ENCODE data around the gene GARIN1A.

Gene GARIN1A

DNA sequence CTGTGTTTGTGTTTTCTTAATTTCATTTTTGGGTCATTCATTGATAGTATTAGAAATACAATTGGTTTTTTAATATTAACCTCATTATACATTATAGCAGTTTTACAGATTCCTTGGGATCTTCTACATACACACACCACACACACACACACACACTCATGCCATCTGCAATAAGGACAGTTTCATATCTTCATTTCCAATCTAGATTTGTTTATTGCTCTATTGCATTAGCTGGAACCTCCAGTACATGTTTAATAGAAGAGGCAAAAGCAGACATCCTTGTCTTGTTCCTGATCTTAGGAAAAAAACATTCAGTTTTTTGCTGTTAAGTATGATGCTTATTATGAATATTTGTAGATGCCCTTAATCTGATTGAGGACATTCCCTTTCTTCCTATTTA, 49.3 kb downstream of the GARIN1A start:
- DNase-seq = no peak
